Measurements from ENCODE around the gene BRINP3.

BRINP3 gene

DNA sequence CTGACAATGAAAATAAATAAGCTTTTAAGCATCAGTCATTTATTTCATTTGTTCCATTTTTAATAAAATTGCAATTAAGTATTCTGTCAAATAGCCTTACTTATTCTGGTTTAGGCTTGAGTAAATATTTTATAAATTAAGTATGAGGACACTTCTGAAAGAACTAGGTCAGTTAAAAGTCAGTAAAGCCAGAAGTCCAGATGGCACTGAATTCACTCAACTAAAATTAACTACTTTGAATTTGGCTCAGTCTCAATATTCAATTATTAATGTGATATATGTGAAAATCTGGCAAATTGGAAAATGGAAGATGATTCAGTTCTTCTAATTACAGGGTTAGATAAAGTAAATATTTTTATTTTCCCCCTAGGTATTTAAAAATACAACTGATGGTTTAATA lies 174.2 kb downstream of the BRINP3 start:
- no peak for DNase-seq

DNA sequence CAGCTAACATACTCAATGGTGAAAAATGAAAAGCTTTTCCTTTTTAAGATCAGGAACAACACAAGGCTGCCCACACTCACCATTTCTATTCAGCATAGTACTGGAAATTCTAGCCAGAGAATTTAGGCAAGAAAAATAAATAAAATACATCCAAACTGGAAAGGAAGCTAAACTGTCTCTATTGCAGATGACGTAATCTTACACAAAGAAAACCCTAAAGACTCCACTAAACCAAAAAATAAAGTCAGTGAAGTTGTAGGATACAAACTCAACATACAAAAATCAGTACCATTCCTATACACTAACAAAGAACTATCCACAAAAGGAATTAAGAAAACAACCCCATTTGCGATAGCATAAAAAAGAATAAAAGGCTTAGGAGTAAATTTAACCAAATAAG lies 181.2 kb downstream of the BRINP3 start:
- no peak for DNase-seq

DNA sequence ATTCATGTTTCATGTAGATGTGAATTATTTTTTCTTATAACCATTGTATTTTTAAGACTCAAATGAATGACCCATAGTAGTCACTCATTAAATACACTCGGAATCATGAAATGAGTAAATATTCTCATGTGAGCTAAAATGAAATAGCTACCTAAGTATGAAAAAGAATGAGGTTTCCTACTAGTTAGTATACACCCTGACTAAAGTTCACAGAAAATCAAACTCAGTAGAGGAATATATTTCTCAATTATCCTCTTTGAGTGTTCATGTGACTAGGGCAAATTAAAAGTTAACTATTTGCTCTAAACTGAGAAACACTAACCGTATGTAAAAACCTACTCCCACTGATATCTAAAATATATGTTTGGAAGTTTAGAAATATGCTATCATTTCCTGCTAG lies 187.8 kb downstream of the BRINP3 start:
- no peak for DNase-seq

DNA sequence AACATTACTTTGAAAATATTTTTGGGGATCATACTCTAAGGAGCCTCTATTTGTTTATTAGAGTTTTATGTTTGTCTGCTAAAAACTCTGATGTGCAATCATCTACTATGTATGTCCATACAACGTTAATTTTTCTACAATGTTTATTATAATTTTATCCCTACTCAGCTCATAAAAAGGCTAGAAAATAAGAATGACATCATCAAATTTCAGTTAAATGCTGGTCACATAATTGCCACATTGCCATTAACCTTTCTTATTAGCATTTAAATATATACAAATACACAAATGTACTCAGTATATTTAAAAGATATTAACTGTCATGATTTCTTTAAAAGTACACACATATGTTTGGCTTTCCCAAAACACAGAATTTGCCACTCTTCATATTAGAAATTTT lies 191.6 kb downstream of the BRINP3 start:
- no peak for DNase-seq

DNA sequence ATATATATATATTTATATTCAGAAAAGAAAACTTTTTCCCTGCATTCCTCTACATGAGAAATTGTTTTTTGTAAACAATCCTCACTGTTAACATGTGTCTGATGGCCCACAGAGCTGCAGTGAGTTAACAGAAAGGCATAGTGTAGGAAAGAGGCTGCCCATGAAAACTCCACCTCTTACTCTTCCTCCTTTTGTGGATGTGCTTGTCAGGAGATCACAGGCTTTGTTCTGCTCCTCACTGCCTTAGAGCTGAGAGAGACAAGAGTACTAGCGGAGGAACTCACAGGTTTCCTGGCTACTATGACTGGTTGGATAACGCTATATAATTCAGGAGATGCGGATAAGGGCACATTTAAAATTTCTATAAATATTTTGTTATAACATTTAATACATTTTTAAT lies 200.6 kb downstream of the BRINP3 start:
- DNase-seq: no peak

DNA sequence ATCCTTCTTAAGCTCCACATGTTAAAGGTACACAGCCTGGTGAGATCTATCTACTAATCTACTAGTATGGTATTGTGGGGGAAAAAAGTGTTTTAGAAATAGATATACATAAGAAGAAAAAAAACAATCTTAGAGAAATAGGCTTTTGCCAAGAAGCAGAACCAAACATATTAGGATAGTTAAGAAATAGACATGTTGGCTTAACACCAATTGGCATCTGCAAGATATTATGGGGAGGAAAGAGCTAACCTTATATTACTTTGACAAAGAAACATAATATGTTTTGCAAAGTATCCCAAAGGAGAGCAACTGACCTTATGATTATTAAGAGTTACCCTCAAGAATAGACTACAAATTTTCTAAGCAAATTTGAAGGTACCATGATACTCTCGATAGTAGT lies 202.9 kb downstream of the BRINP3 start:
- DNase-seq: no peak

DNA sequence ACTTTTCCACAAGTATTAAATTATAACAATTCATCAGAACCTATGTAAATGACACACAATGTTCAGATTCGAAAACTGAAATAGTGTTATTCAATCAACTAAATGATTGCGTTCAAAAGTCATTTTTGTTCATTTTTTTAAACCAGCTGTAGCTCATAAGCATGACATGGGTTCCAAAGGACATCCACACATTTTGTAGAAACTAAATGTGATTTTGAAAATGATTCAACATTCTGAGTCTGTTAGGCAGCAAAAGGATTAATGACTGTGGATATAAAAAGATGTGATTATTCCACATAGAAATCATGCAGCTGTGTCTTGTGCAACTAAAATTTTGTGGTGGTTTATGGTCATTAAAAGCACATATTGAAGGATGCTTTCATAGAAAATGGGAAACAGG lies 204.5 kb downstream of the BRINP3 start:
- DNase-seq: no peak

DNA sequence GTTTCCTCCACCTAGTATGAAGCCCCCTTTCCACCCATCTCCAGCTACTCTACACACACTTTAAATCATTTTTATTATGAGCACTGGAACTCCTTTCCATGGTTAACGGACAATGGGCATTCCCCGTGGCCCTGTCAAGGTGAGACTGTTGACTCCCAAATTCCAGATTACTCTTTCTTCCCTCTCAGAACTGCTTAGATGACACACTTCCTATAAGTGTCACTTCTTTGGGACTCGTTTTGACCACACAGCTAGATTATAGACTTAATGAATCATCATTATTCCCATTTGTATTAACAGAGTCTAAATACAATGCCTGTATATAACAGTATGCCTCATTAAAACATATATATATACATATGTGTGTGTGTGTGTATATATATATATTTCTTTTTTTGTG lies 215.1 kb downstream of the BRINP3 start:
- no peak for DNase-seq

DNA sequence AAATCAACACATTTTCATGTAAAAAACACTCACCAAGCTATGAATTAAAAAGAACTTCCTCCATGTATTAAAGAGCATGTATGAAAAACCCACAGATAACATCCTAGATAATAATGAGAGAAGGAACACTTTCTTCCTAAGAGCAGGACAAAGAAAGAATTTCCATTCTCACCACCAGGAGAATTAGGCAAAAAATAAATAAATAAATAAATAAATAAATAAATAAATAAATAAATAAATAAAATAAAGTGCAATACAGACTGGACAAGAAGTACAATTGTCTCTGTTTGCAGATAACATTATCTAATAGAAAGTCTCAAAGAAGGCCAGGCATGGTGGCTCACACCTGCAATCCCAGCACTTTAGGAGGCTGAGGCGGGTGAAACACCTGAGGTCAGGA lies 218.2 kb downstream of the BRINP3 start:
- no peak for DNase-seq

DNA sequence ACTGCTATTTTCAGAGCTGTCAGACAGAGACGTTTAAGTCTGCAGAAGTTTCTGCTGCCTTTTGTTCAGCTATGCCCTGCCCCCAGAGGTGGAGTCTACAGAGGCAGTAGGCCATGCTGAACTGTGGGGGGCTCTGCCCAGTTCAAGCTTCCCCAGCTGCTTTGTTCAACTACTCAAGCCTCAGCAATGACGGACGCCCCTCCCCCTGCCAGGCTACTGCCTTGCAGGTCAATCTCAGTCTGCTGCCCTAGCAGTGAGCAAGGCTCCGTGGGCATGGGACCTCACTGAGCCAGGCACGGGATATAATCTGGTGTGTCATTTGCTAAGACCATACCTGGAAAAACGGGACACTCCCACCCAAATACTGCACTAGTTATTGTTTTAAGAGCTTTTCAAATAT lies 219.7 kb downstream of the BRINP3 start:
- DNase-seq: no peak

DNA sequence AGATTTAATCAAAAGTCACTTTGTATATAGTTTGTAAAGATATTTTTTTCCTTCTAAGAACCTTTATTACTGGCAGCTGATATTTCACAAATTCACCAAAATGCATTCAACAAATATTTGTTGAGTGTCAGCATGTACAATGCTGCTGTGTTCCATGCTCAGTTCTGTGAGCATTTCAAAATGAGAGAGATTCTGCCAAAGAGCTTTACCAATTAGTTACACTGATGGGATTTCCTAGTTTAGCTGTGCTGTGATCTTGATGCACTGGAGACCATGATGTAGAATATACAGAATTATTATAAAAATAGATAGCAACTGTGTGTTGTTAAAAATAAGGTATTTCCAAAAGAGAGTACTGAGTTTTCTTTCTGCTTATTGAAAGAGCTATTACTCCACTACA lies 225.6 kb downstream of the BRINP3 start:
- DNase-seq: no peak

DNA sequence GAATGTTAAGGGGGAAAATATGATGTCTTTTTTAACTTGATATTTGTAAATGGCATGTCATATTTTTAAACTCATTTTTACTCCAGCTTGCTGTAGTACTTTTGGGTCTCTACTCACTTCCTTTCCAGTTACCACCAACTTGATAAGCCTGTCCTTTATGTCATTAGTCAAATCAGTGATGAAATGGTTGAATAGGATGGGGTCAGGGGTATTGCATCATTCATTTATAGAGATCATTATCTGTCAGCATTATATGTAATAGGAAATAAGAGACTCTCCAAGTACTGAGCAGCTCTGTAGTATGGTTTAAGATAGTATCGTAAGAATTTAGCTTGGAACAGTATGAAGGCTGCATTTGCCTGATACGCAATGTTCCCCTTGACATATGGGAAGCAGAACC lies 227.3 kb downstream of the BRINP3 start:
- DNase-seq: no peak

DNA sequence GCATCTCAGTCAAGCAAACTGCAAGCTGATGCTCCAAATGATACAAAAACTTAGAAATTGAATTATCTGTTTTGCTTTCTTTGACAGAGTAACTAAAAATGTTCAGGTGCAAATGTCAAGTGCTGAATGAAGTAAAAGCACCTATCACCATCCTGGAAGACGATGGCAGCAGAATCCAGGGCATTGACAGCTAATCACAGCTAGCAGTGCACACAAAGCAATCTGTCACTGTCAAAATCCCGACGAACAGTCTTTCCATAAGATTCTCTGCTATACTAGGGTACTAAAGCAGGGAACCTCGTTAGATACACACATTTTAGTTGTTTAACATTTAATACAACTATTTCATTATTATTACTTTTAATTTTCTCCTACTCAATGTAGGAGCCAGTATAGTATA lies 233.3 kb downstream of the BRINP3 start:
- DNase-seq: no peak

DNA sequence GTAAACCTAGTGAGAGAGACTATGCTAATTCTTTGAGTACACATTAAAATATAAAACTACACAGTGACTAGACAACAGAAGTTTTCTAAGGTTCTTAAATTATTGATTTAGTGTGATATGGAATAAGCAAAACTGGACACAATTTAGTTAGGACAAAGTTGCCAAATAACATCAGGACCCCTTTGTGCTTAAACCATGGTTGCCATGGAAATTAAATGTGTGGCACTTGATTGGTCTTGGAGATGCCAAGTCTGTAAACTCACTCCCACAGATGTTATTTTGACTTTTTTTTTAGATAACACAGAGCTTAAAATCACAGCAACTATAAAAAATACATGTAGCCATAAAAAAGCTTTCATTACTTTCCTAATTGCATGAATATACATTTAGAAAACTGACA lies 234.6 kb downstream of the BRINP3 start:
- DNase-seq: no peak

DNA sequence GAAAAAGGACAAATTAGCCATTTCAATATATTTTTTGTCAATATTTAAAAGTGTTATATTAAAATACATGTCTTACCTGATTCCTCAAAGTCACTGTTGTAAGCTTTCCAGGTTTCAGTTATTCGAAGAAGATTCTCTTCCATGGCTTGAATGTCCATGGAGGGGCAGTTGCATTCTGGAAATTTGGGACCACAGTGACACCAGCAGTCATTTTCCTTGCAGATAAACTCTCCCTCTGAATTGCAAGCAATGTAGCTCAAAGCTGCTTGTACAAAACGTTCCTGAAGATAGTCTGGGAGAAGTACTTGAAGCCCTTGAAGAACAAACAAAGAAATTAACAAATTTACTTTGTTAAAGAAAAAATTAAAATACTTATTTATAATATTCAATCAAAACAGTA lies 251.7 kb downstream of the BRINP3 start:
- no peak for DNase-seq

DNA sequence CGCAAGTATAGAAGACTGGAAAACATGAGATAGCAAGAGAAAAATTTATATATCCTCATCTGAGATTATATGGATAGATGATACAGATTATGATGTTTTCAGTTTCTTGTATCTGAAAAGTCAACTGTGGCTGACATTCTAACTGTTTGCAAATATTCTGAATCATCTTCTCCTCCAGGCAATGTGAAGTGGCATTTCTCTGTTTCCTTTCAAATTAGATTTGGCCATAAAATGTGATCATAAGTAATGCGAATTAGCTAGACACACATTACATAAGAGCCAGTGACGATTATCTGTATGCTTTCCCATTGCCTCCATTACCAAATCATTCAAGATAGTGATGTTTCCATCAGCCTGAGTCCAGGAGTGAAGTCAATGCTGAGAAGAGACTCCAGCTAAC lies 265.2 kb downstream of the BRINP3 start:
- DNase-seq: no peak

DNA sequence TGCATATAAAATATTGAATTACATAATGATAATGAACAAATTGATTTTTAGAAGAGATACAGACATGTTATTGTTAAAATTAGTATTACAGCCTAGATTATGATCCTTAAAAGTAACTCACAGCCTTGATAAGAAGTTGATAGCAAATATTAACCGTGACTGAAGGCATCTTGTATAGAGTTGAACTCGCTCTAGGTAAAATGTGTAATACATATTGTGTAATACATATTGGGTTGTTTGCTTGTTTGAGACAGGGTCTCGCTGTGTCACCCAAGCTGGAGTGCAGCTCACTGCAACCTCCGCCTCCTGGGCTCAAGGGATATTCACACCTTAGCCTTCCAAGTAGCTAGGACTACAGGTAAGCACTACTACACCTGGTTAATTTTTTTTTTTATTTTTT lies 269.9 kb downstream of the BRINP3 start:
- no peak for DNase-seq

DNA sequence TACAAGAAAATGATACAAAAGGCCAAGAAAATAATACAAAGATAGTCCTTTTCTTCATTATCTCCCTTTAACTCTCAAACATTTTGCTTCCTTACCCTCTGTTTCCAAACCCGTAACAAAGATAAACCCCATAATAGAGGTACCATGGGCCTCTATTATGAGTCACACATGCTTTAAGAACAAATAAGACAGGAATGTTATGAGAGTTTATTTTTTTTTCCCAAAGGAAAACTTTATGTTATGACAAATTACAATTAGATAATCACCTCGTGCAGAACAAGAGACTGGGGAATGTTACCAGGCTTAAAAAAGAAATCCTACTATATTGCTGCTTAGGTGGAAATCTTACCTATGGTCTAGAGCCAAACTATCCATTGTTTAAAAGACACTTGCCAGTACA lies 272.0 kb downstream of the BRINP3 start:
- DNase-seq: no peak

DNA sequence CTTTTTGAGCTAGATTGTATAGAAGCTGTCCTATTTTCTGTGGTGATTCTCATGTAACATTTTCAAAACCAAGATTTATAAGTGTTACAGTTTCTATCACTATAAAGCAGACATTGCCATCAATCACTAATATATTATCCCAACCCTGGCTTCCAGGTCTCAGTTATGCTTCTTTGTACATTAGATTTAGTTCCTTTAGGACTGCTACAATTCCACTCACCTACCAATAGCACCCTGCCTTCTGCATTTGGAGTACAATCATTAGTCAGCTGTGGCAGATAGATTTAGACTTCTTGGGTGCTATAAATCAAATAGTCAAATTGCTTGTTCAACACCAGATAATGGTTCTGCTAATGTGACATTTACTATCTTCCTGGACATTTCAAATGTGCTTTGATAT lies 281.6 kb downstream of the BRINP3 start:
- no peak for DNase-seq

DNA sequence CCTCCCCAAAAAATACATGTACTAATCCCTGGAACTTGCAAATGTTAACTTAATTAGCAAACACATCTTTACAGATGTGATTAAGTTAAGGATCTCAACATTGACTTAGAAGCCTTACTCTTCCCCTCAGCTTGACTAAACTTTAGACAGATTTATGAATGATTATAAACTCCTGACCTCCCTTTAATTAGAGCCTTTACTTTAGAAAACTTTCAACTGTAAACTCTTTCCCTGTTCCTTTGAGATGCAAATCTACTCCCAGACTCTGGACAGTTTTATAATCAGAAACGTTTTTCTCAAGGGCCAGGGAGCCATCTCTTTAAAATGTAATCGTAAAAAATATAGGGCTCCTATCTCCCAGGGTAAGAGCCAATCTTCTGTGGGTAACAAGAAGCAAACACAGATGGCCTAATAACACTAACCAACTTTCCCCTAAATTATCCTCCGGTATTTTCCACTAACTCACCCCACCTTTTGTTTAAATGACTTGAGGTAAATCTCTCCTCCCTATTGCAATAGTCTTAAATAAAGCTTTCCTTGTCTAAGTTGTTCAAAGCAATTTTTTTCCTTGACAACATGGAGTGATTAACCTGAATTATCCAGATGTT lies 284.1 kb downstream of the BRINP3 start:
- DNase-seq: no peak

DNA sequence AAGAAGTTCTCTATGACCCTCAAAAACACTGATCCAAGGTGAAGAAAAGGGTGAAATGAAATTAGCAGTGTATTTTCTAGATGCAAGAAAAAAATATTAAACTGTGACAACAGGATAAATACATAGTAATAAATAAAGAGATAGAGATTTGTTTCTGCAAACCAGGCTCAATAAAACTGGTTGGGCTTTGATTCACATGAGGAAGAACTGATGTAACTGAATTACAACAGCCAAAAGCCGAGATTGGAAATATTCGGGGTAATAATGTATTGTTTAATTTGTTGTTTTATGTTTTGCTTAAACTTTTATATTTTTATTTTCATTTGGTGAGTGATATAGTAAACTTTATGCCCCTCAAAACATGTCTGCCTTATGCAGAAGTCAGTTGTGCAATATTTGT lies 285.0 kb downstream of the BRINP3 start:
- DNase-seq: no peak

DNA sequence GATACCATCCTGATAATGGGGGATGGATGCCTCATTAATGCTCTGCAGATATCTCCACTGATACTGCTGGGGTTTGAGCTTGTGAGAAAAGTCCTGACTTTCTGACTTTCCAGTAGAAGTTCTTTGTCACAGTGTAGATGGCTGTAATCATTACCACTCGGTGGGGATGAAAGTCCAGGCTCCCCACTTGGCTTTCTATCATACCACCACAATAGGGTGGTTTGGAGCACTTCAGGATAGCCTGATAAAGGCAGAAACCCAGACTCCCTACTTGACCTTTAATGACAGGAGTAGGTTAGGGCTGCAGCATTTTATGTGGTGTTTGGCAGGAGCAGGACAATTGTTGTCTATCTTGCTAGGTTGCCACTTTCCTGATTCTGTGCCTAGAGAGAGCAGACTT lies 294.1 kb downstream of the BRINP3 start:
- DNase-seq: no peak

DNA sequence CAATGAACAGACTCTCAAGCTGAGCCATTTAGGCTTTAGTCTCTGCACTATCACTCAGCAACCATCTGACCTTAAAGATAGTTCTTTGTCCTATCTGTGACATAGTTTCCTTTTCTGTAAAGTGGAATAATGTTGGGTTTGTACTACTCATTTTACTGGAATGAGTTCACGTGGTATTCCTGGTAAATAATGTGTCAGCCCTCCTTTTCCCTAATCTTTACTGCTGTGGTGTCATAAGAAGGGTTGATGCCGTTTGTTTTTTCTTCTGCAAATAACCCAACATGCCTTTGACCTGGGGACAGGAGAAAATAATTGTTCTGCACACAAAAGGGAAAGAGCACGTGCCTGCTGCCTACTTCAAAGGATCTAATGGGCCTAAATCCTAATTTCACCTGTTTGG lies 297.8 kb downstream of the BRINP3 start:
- no peak for DNase-seq

DNA sequence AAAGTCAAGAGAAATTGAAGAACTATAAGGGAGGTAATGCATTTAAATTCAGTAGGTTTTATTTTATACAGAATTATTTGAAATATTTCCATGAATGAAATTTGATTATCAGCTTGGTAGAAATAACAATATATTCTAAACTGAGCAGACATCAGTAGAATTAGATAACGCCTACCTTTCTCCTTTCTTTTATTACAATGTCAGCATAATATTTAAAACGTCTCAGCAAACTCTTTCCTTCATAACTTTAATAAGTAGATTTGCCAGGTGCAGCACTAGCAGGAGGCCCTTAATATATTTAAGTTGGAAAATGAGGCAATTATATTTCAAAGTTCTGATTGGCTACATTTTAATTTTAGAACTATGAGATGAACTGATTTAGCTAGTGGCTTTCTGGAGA lies 298.8 kb downstream of the BRINP3 start:
- DNase-seq: no peak

DNA sequence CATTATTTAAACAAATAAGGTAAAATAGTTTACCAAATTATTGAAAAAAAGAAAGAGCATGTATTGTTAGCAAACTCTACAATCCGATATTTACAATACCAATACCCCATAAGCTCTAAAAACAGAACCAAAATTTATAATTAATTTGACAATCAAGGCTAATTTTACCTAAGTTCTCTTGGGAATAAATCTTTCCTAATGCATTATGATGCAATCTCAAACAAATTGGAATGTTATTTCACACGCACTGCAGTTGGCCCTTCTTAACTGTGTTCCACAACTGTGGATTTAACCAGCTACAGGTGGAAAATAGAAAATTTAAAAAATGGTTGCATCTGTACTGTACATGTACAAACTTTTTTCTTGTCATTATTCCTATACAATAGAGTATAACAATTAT lies 300.1 kb downstream of the BRINP3 start:
- no peak for DNase-seq

DNA sequence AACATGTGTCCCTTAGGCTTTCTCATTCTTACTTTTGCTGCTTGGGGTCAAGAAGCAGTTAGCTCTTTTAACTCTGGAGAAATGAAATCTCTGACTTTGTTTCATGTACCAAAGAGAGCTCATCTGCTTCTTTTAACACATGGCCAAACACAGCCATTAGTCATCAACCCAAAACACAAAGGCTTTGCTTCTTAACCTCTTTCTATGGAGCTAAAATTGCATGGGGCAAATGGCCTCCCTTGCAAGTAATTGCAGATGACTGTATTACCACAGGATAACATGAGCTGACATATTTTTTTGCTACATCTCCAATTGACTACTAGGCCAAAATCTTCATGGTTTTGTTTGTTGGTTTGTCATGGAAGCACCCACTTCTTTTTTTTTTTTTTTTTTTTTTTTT lies 300.9 kb downstream of the BRINP3 start:
- DNase-seq: no peak

All from SIG-M5 (cell line).